Stimulated activated CD4-positive, alpha-beta T cell treated with anti-CD3 and anti-CD28 coated beads, Interleukin-12 subunit alpha, Interleukin-12 subunit beta, amount 100 ng/mL, for 48 hours (primary cell): ENCODE data around the gene OXSR1.
A peak's percentile ranks its signal among the peaks of the same experiment; 100 is the strongest.

Experiments
- DNase-seq, 3 donors: peaks; one replicate each; pipeline ENCODE4 v3.0.0-alpha.2; 2020; ENCODE audit warnings: low read depth in 2 of 3, low spot score in 1 of 3

OXSR1 gene

GRCh38 chr3:38164952-38165721 is at the start of gene OXSR1:
TSS of gene OXSR1 (plus strand) at chr3:38165537. CDS start at chr3:38165877, 340 bp downstream.
- DNase-seq: peak; percentile 93 to 96 (median 94)

- no peak for DNase-seq
Measured at GRCh38 chr3:38115645-38116427, 49.5 kb upstream of the OXSR1 start.

- DNase-seq: no peak
Measured at GRCh38 chr3:38116471-38117162, 48.7 kb upstream of the OXSR1 start.

GRCh38 chr3:38117163-38117716 is 48.1 kb upstream of the OXSR1 start:
- no peak for DNase-seq

GRCh38 chr3:38117748-38118420 is 47.5 kb upstream of the OXSR1 start:
- DNase-seq: peak; percentile 57 to 59 (median 58)

- no peak for DNase-seq
Measured at GRCh38 chr3:38118421-38119247, 46.7 kb upstream of the OXSR1 start.

GRCh38 chr3:38119248-38119544 is 46.1 kb upstream of the OXSR1 start:
- DNase-seq: no peak

GRCh38 chr3:38119821-38120692 is 45.3 kb upstream of the OXSR1 start:
- DNase-seq: no peak

GRCh38 chr3:38120693-38121450 is 44.5 kb upstream of the OXSR1 start:
- DNase-seq: no peak

GRCh38 chr3:38121451-38121831 is 43.9 kb upstream of the OXSR1 start:
- DNase-seq: no peak

- no peak for DNase-seq
Measured at GRCh38 chr3:38121832-38122461, 43.4 kb upstream of the OXSR1 start.

GRCh38 chr3:38122712-38123290 is 42.5 kb upstream of the OXSR1 start:
- DNase-seq: no peak

GRCh38 chr3:38124324-38125122 is 40.8 kb upstream of the OXSR1 start:
- no peak for DNase-seq

GRCh38 chr3:38125305-38126120 is 39.8 kb upstream of the OXSR1 start:
- DNase-seq: no peak

GRCh38 chr3:38126121-38126892 is 39.0 kb upstream of the OXSR1 start:
- no peak for DNase-seq
